ENCODE results near the gene FAM76A.
"Not testable (repeated sequence)": the region's sequence is repeated elsewhere in the genome, so short reads cannot be mapped to it uniquely, and the experiment has no call there.

FAM76A gene

DNA sequence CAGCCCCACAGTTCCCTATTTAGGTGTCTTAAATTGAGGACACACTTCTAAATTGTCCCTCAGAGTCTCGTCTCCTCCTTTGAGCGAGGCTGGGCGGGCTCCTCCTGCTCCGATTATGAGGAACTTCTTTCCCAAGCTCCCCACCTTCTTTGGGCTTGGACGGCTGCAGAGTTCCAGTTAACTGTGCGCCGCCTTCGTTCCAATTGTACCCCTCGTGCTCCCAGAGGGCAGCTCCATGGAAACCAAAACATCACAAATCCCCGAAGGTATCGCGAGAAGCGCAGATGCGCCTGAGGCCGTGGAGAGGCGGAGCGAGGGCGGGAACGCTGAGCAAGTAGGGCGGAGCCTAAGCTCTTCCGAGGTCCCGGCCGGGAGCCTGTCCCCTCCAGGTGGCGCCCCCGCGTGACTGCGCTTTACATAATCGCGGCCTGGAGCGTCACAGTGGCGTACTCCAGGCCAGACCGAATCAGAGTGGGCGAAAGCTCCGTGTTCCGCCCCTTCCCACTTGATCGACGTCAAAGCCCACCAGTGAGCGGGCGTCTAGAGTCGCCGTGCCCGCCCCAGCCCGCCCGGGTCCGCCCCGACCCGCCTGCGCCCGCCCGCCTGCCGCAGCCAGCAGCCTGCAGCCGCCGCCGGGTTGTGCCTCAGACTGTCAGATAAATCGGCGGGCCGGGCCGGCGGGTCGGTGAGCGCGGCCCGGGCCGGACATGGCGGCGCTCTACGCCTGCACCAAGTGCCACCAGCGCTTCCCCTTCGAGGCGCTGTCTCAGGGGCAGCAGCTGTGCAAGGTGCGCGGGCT is at the start of gene FAM76A:
FAM76A (plus strand) TSS at position 588 of the 799 bp plus-strand sequence; CDS start at position 708, 120 bp downstream.
- DNase-seq: peak; percentile 99 to 100 (median 99)

DNA sequence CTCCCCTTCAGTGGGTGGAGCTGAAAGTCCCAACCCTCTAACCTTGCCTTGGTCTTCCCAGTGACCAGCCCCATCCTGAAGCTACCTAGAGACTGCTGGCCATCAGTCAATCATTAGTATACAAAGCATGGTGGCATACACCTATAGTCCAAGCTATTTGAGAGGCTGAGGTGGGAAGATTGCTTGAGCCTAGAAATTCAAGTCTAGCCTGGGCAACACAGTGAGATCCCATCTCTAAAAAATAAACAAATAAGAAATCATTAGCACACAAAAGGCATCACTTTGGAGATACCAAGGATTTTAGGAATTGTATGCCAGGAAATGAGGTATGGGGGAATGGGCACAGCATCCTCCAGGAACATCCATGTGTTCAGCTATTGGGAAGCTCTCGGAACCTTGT is 49.4 kb upstream of the FAM76A start:
- DNase-seq: no peak

DNA sequence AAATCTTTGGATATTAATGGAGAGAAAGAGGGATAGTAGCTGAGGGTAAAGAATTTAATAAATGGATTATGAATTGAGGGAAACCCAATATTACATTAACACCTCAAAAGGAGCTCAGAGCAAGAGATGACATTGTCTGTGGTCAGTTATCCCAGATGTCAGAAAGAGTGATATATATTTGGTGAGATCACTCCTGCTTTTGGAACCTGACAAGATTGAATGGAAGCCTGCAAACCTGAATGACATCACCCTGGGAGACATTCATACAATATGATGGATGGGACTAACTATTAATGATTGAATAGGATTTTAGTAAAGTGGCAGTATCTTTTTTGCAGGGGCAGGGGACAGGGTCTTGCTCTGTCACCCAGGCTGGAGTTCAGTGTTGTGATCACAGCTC is 47.0 kb upstream of the FAM76A start:
- DNase-seq: no peak

DNA sequence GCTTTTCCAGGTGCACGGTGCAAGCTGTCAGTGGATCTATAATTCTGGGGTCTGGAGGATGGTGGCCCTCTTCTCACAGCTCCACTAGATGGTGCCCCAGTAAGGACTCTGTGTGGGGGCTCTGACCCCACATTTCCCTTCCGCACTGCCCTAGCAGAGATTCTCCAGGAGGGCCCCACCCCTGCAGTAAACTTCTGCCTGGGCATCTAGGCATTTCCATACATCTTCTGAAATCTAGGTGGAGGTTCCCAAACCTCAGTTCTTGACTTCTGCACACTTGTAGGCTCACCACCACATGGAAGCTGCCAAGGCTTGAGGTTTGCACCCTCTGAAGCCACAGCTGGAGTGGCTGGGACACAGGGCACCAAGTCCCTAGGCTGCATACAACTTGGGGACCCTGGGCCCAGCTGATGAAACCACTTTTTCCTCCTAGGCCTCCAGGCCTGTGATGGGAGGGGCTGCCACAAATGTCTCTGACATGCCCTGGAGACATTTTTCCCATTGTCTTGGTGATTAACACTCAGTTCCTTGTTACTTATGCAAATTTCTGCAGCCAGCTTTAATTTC is 45.5 kb upstream of the FAM76A start:
- DNase-seq: not testable (repeated sequence)

DNA sequence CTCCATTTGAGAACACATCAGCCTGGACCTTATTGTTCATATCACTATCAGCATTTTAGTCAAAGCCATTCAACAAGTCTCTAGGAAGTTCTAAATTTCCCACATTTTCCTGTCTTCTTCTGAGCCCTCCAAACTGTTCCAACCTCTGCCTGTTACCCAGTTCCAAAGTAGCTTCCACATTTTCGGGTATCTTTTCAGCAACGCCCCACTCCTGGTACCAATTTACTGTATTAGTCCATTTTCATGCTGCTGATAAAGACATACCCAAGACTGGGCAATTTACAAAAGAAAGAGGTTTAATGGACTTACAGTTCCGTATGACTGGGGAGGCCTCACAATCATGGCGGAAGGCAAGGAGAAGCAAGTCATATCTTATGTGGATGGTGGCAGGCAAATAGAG is 44.2 kb upstream of the FAM76A start:
- DNase-seq: not testable (repeated sequence)

DNA sequence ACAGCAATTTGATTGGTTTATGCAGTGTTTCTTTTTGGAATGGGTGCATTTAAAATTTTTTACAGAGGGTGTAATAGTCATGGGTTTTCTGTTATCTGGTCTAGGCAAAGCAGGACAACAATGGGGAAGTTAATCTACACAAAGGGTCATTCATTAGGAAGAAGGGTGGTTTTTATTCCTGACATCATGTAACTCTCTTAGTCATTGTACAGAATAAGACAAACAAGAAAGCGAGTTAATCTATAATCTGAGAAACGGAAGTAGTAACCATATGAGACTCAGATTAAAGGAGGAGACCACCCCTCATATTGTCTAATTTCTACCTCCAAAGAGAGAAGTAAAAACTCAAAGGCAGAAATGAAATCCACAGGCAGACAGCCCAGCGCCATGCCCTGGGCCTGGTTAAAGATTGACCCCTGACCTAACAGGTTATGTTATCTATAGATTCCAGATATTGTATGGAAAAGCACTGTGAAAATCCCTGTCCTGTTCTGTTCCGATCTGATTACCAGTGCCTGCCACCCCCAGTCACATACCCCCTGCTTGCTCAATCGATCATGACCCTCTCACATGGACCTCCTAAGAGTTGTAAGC is 43.3 kb upstream of the FAM76A start:
- no peak for DNase-seq

DNA sequence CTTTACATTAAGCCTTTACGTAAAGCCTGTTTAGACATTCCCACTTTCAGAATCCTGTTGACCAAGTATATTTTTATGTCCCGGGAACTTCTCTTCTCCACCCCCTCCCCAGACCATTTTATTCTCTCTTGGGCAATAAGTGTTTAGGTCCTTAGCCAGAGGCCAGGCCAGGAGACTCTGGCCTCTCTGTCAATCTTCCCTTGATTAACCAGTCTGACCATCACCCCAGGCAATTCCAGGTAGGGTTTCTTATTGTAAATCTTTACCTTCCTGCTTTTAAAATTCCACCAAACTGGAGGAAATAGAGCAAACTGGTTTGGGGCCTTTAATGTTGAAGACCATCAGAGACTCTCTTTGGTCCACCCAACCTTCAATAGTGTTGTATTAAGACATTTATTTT is 41.6 kb upstream of the FAM76A start:
- DNase-seq: no peak

DNA sequence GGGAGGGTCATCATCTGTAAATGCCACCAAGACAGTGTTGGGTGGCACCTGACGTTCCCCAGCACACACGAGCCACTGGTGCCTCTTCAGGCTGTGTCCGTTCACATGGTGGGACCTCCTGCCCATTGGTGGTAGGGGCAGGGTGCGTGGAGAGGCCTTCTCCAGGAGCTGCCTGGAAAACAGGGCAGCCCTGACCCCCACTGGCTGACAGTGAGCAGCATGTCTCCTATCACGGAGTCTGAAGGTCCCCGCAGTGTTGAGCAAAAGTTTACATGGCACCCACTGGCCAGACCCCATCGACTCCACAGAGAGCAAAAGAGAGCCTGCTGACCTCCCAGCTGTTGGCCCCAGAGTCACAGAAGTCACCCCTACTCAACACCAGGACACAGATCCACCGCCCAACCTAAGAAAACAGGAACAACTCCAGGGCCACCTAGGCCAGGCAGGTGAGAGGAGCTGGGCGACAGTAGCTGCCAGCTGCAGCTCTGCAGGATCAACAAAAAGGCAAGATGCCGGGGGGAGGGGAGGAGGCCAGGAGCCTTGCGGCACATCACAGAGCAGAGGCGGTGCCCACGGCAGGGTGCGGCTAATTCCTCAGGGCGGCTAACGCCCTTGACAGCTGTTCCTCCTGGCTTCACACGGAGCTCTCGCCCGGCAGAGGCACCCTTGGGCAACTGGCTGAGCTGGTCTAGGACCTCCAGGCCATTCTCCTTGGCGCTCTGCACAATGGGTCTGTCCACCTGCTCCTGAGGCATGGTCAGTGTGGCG is 39.4 kb upstream of the FAM76A start:
- peak; percentile 66 to 85 (median 76) for DNase-seq

DNA sequence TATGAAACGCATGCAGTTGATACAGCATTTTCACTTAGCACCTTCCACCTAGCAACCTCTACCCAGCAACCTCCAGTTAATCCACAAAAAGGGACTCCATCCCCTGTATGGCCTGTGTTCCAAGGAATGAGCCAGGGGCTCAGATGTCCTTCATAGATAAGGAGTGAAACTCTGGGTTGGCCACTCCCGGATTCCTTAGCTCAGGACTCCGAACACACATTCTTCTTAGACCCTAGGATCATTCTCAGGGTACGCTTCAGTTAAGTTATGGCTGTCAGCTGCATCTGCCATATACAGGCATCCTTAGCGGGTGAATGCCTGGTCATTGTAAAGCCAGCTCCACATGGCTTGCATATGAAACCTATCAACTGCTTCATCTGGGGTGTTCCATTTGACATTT is 37.9 kb upstream of the FAM76A start:
- DNase-seq: no peak

DNA sequence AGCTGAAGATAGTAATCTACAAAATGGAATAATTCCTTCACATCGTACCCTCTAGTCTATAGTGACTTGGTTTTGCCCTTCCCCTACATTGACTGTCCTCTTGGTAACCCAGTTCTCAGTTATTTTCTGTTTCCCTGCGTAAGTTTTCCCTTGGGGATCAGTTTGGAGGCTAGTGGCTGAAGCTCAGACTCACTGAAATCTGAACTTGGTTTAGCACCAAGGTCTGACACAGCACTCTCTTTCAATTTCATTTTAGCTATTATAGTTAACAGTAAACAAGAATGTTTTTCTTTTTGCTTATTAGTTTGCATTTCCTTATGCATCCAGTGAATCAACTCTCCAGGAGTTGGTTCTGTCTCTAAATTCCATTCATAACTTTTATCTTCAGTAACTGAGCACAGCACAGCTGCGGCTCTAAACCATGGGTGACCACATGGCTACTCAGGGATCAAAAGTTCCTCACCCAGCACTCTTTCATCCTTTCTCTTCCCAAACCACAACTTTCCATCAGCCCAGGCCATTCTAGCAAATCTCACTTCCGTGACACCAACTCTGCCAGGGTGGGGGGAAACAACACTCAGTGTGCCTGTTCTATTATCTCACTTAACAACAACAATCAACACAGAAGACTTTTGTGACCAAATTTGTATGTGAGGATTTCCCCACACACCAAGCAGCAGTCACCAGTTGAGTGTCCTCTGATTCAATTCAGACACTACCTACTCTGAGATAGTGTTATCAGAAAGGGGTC is 36.2 kb upstream of the FAM76A start:
- DNase-seq: no peak

DNA sequence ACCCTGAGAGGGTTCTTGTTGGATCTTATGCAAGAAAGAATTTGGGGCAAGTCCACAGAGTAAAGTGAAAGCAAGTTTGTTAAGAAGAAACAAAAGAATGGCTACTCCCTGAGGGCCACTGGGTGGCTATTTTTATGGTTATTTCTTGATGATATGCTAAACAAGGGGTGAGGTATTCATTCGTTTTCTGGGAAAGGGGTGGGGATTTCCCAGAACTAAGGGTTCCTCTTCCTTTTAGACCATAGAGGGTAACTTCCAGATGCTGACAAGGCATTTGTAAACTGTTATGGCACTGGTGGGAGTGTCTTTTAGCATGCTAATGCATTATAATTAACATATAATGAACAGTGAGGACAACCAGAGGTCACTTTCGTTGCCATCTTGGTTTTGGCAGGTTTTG is 35.6 kb upstream of the FAM76A start:
- DNase-seq: no peak

DNA sequence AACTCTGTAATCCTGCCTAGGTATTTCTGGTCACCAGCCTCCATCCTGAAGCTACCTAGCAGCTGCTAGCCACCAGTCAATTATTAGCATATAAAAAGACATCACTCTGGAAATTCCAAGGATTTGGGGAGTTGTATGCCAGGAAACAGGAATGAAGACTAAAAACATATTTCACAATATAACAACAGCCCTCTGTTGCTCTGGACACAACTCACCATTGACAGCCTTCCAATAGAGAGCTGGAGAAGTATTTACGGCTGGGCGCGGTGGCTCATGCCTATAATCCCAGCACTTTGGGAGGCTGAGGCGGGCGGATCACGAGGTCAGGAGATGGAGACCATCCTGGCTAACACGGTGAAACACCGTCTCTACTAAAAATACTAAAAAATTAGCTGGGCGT is 28.9 kb upstream of the FAM76A start:
- not testable (repeated sequence) for DNase-seq

DNA sequence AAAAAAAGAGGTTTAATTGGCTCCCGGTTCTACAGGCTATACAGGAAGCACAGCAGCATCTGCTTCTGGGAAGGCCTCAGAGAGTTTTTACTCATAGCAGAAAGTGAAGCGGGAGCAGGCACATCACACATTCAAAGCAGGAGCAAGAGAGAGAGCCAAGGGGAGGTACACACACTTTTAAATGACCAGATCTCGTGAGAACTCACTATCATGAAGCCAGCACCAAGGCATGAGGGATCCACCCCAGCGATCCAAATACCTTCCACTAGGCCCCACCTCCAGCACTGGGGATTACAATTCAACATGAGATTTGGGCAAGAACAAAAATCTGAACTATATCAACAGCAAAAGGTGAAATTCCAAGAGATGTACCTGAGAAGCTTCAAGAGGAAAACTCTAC is 20.8 kb upstream of the FAM76A start:
- DNase-seq: no peak

DNA sequence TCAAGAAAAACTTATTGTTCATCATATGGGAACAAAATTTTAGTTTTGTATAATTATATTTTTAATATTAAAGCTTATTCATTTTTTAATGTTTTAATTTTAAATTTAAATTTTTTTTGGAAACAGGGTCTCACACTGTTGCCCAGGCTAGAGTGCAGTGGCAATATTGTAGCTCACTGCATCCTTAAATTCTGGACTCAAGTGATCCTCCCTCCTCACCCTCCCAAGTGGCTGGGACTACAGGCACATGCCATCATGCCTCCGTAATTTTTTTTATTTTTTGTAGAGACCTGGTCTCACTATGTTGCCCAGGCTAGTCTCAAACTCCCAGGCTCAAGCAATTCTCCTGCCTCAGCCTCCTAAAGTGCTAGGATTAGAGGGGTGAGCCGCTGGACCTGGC is 20.2 kb upstream of the FAM76A start:
- DNase-seq: no peak

DNA sequence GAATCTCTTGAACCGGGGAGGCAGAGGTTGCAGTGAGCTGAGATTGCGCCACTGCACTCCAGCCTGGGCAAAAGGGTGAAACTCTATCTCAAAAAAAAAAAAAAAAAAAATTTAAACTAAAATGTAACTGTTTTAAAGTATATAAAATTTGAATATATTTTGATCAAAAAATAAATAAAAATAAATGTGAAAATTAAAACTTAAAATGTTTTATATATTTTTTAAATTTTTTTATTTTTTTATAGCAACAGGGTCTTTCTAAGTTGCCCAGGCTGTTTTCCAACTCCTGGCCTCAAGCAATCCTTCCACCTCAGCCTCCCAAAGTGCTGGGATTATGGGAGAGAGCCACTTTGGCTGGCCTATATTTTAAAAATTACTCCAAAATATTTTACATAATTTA is 15.2 kb upstream of the FAM76A start:
- no peak for DNase-seq

DNA sequence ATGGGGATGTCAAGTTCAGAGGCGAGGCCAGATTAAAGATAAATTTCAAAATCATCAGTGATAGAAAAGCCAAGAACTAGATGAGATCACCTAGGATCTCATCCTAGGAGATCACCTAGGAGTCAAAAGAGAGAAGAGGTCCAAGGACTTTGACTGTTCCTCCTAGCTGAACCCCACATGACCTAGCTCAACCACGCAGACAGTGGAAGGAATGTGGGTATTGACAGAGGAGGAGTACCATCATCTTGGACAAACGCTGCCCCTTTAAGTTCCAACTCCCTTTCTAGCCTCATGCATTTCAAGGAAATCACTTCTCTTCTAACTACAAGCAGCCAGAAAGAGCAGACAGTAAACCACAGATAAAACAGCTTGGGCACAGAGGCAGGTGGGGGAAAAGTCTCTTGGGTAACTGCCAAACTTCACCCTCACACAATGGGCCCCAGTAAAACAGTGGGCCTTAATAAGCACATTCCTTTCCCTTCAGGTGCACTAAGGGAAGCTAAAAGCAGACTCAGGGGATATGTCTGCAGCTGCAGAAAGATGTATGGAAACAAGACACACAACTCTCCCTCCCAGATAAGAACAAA is 12.5 kb upstream of the FAM76A start:
- peak in 2 of 3 experiments; percentile 3 to 36 for DNase-seq

DNA sequence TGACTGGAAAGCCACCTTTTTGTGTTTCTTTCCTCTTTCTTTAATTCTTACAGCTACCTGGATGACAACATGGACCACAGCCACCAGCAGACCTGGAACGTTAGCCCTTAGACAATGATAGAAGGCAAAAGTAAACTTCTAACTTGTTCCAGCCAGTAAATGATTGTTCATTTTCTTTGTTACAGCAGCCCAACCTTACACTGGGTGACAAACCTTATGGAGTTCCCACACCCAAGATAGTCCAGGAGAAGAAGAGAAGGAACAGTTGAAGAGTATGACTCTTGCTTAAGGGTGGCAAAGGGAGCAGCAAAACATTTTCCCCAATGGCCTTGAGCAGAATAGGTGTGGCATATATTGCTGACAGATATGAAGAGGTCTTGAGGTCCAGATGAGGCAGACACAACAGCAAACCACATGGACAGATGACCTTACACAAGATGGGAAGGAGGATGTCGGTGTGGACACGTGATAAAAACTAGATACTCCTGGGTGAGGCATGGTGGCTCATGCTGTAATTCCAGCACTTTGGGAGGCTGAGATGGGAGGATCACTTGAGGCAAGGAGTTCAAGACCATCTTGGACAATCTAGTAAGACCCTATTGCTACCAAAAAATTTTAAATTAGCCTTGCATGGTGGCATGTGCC is 11.8 kb upstream of the FAM76A start:
- no peak for DNase-seq

DNA sequence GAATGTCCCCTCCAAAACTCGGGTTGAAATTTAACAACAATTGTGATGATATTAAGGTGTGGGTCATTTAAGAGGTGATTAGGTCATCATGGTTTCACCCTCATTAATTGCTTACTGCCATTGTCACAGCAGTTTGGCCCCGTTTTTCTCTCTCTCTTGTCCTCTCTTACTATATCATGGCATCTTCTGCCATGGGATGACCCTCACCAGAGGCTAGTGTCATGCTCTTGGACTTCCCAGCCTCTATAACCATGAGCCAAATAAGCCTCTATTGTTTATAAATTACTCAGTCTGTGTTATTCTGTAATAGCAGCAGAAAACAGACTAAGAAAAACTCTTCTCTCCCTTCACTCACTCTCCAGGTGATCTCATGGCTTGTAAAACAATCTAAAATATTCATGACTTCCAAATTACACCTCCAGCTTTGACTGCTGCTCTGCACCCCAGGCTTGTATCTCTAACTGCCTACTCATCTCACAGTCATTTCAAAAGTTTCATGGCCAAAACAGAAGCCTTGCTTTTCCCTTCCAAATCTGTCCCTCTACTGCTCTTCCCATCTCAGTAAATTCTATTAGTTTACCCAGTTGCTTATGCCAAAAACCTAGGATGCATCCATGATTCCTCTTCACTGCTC is 9.4 kb upstream of the FAM76A start:
- no peak for DNase-seq

DNA sequence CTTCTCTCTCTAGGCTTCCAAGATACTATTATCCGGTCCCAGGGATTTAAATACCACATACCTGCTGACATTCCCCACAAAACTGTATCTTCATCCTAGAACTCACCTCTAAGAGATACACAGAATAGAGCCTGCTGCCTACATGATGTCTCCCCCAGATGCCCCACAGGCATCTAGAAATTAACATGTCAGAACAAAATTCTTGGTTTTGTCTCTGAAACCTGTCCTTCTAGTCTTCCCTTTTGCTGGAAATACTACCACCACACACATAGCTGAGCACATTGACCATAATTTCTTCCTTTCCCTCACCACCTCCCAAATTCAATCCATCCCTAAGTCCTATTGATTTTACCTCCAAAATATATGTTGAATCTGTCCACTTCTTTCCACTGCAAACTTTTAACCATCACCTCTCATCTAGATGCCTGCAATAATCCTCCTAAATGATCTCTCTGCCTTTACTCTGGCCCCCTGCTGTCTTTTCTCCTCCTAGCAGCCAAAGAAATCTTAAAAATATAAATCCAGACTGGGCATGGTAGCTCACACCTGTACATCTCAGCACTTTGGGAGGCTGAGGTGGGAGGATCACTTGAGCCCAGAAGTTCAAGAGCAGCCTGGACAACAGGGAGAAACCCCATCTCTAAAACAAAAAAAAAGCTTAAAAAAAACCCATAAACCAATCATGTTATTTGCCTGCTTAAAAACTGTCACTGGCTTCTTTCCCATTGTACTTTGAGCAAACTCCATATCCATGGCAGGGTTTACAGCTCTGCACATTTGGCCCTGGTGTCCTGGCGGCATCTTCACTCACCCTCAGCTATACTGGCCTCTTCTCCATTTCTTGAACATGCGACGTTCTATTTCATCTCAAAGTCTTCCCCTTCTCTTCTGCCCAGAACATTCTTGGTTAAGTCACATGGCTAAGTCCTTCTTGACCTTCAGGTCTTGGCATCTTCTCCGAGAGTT is 6.2 kb upstream of the FAM76A start:
- DNase-seq: no peak

DNA sequence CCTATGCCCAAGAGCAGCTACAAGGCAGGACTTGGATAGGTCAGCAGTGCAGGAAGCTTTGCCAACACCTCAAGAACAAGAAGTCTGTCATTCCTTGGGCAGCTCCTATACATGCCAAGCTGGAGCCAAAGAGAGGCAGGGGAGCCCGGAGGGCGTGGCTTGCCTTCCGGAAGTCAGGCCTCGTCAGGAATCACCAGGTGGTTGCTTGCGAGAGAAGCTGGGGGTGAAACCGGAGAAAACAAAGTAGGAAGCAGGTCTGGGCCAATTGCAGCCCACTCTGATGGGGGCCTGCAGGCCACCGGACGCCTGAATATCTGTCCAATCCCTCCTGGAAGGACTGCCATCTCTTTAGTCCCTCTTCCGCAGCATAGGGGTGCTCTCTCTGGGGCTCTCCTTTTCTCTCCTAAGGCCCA is 794 bp upstream of the FAM76A start:
- peak; percentile 72 to 91 (median 86) for DNase-seq

Measured in NCI-H1417 (cell line).